IPS-20b (cell line): ENCODE measurements around the gene TAGLN.

Source experiments
- H3K27ac ChIP-seq: one replicate; pipeline ENCODE4 v1.5.1; 2013; ENCODE audit warnings: low read length
- H3K27me3 ChIP-seq: 2 replicates; pipeline ENCODE4 v1.6.1; 2013; ENCODE audit warnings: mild to moderate bottlenecking, low read length, inconsistent platforms; ENCODE audit not compliant: insufficient read depth
- H3K36me3 ChIP-seq: 2 replicates; pipeline ENCODE4 v1.6.1; 2013; ENCODE audit warnings: low read depth, mild to moderate bottlenecking, inconsistent platforms, low read length, moderate library complexity; ENCODE audit not compliant: insufficient read depth
- H3K4me1 ChIP-seq: 2 replicates; pipeline ENCODE4 v1.6.1; 2013; ENCODE audit warnings: mild to moderate bottlenecking, control low read depth, inconsistent platforms, low read length, moderate library complexity; ENCODE audit not compliant: insufficient read depth
- H3K4me3 ChIP-seq: 2 replicates; pipeline ENCODE4 v1.5.1; 2013; ENCODE audit warnings: mild to moderate bottlenecking, low read length, inconsistent platforms
- H3K9ac ChIP-seq: 2 replicates; pipeline ENCODE4 v1.6.1; 2013; ENCODE audit warnings: low read depth, mild to moderate bottlenecking, inconsistent platforms, low read length, moderate library complexity
- H3K9me3 ChIP-seq: 2 replicates; pipeline ENCODE4 v1.6.1; 2013; ENCODE audit warnings: mild to moderate bottlenecking, low read depth, low read length, inconsistent platforms; ENCODE audit not compliant: insufficient read depth

The TAGLN gene

GRCh38 chr11:117220999-117221774 lies 22.0 kb downstream of the TAGLN start:
- Histone ChIP-seq H3K4me1 (no peaks in the 10 kb centered on the region), H3K27ac (no peak overlapping the region), H3K27me3 (no peaks in the 10 kb centered on the region), H3K36me3 (peaks cover 68% of the 10 kb centered on the region), H3K9ac (no peak overlapping the region), H3K4me3 (no peak overlapping the region), H3K9me3 (no peaks in the 10 kb centered on the region)

DNA sequence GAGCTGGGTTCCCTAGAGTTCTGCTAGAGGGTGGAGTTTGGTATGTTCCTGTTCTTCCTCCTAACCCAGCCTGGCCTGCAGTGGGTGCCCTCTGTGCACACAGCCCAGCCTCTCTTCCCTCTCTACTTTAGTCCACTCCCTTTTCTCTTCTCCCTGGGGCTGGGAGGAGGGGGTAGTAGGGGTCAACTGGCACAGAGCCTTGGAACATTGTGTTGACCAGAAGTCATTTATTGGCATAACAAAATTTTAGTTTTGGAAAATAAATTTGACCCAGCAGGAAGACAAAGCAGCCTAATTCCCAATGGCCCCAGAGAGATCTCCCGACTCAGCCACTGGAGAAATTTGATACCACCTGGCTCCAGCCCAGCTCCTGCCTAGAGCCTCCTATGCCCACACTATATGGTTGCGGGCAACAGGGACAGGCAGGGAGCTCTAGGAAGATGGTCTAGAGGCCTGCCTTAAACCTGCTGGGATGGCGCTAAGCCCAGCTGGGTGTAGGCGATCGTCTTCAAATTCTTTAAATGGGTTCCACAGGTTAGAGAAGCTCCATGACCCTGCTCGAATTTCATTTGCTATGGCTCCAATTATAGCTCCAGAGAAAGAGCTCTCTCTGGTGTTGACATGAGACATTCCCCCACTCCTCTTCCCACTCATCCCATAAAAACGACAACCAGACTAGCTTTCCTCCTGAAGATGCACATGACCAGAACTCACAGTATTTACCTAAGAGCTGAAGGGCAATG lies 22.8 kb downstream of the TAGLN start:
- Histone ChIP-seq H3K4me3 (no peak overlapping the region), H3K36me3 (peaks cover 67% of the 10 kb centered on the region), H3K27ac (no peak overlapping the region), H3K9me3 (no peaks in the 10 kb centered on the region), H3K27me3 (no peaks in the 10 kb centered on the region), H3K4me1 (no peaks in the 10 kb centered on the region), H3K9ac (no peak overlapping the region)

- no peaks in the 10 kb centered on the region for H3K27me3 ChIP-seq
- no peak overlapping the region for H3K27ac ChIP-seq
- no peaks in the 10 kb centered on the region for H3K9me3 ChIP-seq
- H3K9ac ChIP-seq = no peak overlapping the region
- H3K4me1 ChIP-seq = no peaks in the 10 kb centered on the region
- peaks cover 65% of the 10 kb centered on the region for H3K36me3 ChIP-seq
- H3K4me3 ChIP-seq = no peak overlapping the region
These were observed 24.0 kb downstream of the TAGLN start for GRCh38 chr11:117222991-117223740.

- no peak overlapping the region for H3K4me3 ChIP-seq
- H3K27me3 ChIP-seq = no peaks in the 10 kb centered on the region
- no peak overlapping the region for H3K9ac ChIP-seq
- no peaks in the 10 kb centered on the region for H3K4me1 ChIP-seq
- H3K9me3 ChIP-seq = no peaks in the 10 kb centered on the region
- H3K27ac ChIP-seq = no peak overlapping the region
- H3K36me3 ChIP-seq = peaks cover 63% of the 10 kb centered on the region
These were observed 24.8 kb downstream of the TAGLN start for GRCh38 chr11:117223741-117224689.

- H3K27me3 ChIP-seq = no peaks in the 10 kb centered on the region
- no peak overlapping the region for H3K27ac ChIP-seq
- peaks cover 58% of the 10 kb centered on the region for H3K36me3 ChIP-seq
- H3K4me3 ChIP-seq = no peak overlapping the region
- no peaks in the 10 kb centered on the region for H3K9me3 ChIP-seq
- H3K9ac ChIP-seq = no peak overlapping the region
- no peaks in the 10 kb centered on the region for H3K4me1 ChIP-seq
These were observed 26.5 kb downstream of the TAGLN start for GRCh38 chr11:117225553-117226170.

DNA sequence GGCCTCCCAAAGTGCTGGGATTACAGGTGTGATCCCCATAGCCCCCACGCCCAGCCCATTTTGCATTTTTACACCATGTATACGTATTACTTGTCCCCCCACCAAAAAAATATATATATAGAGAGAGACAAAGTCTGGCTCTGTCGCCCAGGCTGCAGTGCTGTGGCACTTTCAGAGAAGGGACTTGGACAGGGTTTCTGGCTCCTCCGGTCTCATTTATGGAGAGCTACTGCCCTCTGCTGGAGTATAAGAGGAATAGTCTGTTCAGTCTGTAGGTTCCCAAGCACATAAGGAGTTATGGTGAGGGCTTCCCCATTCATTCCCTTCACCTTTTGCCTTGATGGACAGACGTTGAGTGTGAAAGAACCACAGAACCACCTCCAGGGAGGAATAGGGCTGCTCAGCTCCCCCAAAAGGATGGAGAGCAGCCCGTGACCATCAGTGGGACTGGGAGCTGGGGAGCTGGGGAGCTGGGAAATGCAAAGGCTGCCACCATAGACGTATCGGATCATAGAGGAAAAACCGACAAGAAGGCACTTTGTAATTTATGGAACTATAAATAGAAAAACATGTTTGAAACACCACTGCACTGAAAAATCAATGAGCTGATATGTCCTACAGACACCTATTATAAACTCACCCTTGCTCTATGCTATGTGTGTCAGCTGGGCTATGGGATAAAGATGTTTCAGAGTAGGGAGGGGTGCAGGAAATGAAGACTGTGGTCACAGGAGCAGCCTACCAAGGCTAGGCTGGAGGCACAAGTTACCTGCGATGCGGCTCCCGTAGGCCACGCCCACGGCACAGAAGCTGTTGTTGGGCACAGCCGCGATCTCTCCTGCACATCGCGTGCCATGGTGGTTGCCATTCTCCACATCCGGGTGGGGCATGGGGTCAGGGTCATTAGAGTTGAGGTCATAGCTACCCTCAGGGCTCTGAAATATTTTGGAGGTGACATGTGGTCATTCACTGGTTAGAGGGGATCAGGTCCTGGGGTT lies 27.5 kb downstream of the TAGLN start:
- peaks cover 54% of the 10 kb centered on the region for H3K36me3 ChIP-seq
- no peak overlapping the region for H3K27ac ChIP-seq
- H3K9me3 ChIP-seq = no peaks in the 10 kb centered on the region
- H3K4me3 ChIP-seq = no peak overlapping the region
- 0 out of 2 replicates have a peak, but pooled peaks cover 4% of the 10 kb centered on the region for H3K4me1 ChIP-seq
- H3K9ac ChIP-seq = no peak overlapping the region
- H3K27me3 ChIP-seq = no peaks in the 10 kb centered on the region

GRCh38 chr11:117228091-117228490 lies 28.9 kb downstream of the TAGLN start:
- H3K9me3 ChIP-seq = no peaks in the 10 kb centered on the region
- H3K9ac ChIP-seq = no peak overlapping the region
- 0 out of 2 replicates have a peak, but pooled peaks cover 4% of the 10 kb centered on the region for H3K4me1 ChIP-seq
- H3K4me3 ChIP-seq = no peak overlapping the region
- peaks cover 45% of the 10 kb centered on the region for H3K36me3 ChIP-seq
- H3K27me3 ChIP-seq = no peaks in the 10 kb centered on the region
- no peak overlapping the region for H3K27ac ChIP-seq

GRCh38 chr11:117229411-117229810 lies 30.2 kb downstream of the TAGLN start:
- Histone ChIP-seq H3K36me3 (peaks cover 32% of the 10 kb centered on the region), H3K9me3 (no peaks in the 10 kb centered on the region), H3K4me1 (0 out of 2 replicates have a peak, but pooled peaks cover 10% of the 10 kb centered on the region), H3K9ac (no peak overlapping the region), H3K27me3 (no peaks in the 10 kb centered on the region), H3K4me3 (no peak overlapping the region), H3K27ac (no peak overlapping the region)

DNA sequence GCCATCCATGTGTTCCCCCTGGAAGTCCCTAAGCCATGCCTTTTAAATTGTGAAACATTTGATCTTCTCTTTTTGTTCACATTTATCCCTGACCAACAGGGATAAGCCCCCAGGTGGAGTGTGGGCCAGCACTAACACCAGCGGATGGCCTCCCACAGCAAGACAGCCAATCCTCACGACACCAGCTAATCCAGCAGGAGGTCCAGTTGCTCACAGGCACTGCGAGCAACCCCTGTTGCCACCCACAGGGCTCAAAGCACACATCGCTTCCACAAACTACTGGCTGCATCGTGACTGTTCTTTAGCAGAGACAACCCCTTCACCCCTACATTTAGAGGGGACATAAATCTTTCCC lies 30.7 kb downstream of the TAGLN start:
- no peaks in the 10 kb centered on the region for H3K9me3 ChIP-seq
- no peaks in the 10 kb centered on the region for H3K27me3 ChIP-seq
- peaks cover 32% of the 10 kb centered on the region for H3K36me3 ChIP-seq
- H3K4me1 ChIP-seq = 0 out of 2 replicates have a peak, but pooled peaks cover 10% of the 10 kb centered on the region
- no peak overlapping the region for H3K27ac ChIP-seq
- H3K4me3 ChIP-seq = no peak overlapping the region
- H3K9ac ChIP-seq = no peak overlapping the region
